ENCODE results near the gene LTBP2. TPM values are rescaled to one million over a fixed set of nuclear protein-coding genes. Genes with fewer than 3 reads are reported as not detected.

LTBP2 gene
- total RNA-seq, 1 experiment from 2014 or later: 1.5 TPM

DNA sequence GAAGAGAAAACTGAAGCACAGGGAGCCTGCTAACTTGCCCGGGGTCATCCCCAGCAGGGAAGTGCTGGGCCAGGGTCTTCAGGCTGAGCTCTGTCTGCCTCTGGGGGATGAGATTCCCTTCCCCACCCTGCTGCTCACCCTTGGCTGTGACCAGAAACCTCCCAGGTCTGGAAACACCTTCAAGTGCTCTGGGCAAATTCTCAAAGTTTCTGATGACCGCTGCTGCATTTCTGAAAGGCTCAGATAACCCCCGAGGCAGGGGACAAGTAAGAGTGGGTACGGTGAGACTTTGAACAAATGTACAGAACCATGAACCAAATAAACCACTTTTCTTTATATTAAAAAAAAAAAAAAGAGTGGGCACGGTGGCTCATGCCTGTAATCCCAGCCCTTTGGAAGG lies 41.3 kb downstream of the LTBP2 start:
- Histone ChIP-seq H3K4me1 (ENCODE audit: control insufficient read depth in 1 of 2, insufficient read depth in 2 of 2, low read length in 2 of 2) (peaks cover 51 to 95% of the 10 kb centered on the region in 2 experiments), H3K27ac (ENCODE audit: low read depth, low read length) (peak overlapping the region; percentile 77; the same call in 1 of the 2 replicates), H3K27me3 (ENCODE audit: insufficient read depth, low read length) (no peaks in the 10 kb centered on the region), H3K36me3 (ENCODE audit: control insufficient read depth in 1 of 2, insufficient read depth in 2 of 2, low read length in 2 of 2) (no peaks in the 10 kb centered on the region), H4K20me1 (ENCODE audit: insufficient read depth) (no peaks in the 10 kb centered on the region), H3K79me2 (ENCODE audit: insufficient read depth, low read length) (no peaks in the 10 kb centered on the region), H3K9me2 (ENCODE audit: insufficient read depth) (no peaks in the 10 kb centered on the region), H3K4me3 (replicated peaks in 1 of 2; ENCODE audit: low read depth in 1 of 2, low read length in 2 of 2) (no peak overlapping the region), H2AFZ (ENCODE audit: low read depth, low read length, poor library complexity, severe bottlenecking) (no peak overlapping the region), H3K9me3 (ENCODE audit: control insufficient read depth in 1 of 2, insufficient read depth in 1 of 2, low read depth in 1 of 2, low read length in 2 of 2) (no peaks in the 10 kb centered on the region), H3K9ac (ENCODE audit: low read length) (no peak overlapping the region), H3K4me2 (ENCODE audit: low read length) (peak overlapping the region; percentile 85; the same call in 1 of the 2 replicates)
- DNase-seq (ENCODE audit: low read depth, low spot score) (no peak), ATAC-seq (no peak)
- ChIA-PET POLR2A (no interaction called here), CTCF (interaction anchor here (2.0 to 3.6 kb wide), 2 partner anchors 39 kb away, joined by 5 to 19 read pairs; no protein-coding TSS in a partner anchor), RAD21 (ENCODE audit: low non-redundant PET in 1 of 2, low total read pairs in 2 of 2, uncharacterized antibody in 2 of 2, unreplicated experiment in 2 of 2) (no interaction called here)
- BruUV-seq (replicated peaks): no TSS peak
- intact Hi-C loops (cut with micrococcal nuclease): no loop called here
- TF ChIP-seq ZFX (IDR thresholded peaks at IDR 0.05) (no peak), CBX3 (IDR thresholded peaks at IDR 0.05; ENCODE audit: low read depth) (no peak), SIN3A (IDR thresholded peaks at IDR 0.05; ENCODE audit: low read depth) (no peak), YY1 (IDR thresholded peaks at IDR 0.05; ENCODE audit: extremely low read depth, insufficient replicate concordance, low read depth, low read length) (no peak), ELF1 (IDR thresholded peaks at IDR 0.05; ENCODE audit: borderline replicate concordance, low read depth) (no peak), POLR2A (IDR thresholded peaks at IDR 0.05; ENCODE audit: borderline replicate concordance, extremely low read depth, insufficient read depth, insufficient read length) (no peak), EGR1 (IDR thresholded peaks at IDR 0.05; ENCODE audit: low read depth) (no peak), EZH2 (IDR thresholded peaks at IDR 0.05) (no peak), TCF7L2 (IDR thresholded peaks at IDR 0.05; ENCODE audit: borderline replicate concordance, extremely low read depth, insufficient read depth, insufficient read length) (no peak), POLR2AphosphoS5 (IDR thresholded peaks at IDR 0.05; ENCODE audit: low read depth, low read length) (no peak), SRF (IDR thresholded peaks at IDR 0.05; ENCODE audit: low read depth) (no peak), FOSL1 (IDR thresholded peaks at IDR 0.05; ENCODE audit: low read depth) (no peak), SP1 (IDR thresholded peaks at IDR 0.05; ENCODE audit: low read depth) (no peak), CEBPB (IDR thresholded peaks at IDR 0.05; ENCODE audit: low read depth) (no peak), RAD21 (IDR thresholded peaks at IDR 0.05; ENCODE audit: low read depth) (no peak)
- TF ChIP-seq, protein P1, sequence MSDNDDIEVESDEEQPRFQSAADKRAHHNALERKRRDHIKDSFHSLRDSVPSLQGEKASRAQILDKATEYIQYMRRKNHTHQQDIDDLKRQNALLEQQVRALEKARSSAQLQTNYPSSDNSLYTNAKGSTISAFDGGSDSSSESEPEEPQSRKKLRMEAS (IDR thresholded peaks at IDR 0.05): no peak
- TF ChIP-seq, protein P2, sequence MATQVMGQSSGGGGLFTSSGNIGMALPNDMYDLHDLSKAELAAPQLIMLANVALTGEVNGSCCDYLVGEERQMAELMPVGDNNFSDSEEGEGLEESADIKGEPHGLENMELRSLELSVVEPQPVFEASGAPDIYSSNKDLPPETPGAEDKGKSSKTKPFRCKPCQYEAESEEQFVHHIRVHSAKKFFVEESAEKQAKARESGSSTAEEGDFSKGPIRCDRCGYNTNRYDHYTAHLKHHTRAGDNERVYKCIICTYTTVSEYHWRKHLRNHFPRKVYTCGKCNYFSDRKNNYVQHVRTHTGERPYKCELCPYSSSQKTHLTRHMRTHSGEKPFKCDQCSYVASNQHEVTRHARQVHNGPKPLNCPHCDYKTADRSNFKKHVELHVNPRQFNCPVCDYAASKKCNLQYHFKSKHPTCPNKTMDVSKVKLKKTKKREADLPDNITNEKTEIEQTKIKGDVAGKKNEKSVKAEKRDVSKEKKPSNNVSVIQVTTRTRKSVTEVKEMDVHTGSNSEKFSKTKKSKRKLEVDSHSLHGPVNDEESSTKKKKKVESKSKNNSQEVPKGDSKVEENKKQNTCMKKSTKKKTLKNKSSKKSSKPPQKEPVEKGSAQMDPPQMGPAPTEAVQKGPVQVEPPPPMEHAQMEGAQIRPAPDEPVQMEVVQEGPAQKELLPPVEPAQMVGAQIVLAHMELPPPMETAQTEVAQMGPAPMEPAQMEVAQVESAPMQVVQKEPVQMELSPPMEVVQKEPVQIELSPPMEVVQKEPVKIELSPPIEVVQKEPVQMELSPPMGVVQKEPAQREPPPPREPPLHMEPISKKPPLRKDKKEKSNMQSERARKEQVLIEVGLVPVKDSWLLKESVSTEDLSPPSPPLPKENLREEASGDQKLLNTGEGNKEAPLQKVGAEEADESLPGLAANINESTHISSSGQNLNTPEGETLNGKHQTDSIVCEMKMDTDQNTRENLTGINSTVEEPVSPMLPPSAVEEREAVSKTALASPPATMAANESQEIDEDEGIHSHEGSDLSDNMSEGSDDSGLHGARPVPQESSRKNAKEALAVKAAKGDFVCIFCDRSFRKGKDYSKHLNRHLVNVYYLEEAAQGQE (IDR thresholded peaks at IDR 0.05; ENCODE audit: low read depth): no peak
- TF ChIP-seq, protein P3, sequence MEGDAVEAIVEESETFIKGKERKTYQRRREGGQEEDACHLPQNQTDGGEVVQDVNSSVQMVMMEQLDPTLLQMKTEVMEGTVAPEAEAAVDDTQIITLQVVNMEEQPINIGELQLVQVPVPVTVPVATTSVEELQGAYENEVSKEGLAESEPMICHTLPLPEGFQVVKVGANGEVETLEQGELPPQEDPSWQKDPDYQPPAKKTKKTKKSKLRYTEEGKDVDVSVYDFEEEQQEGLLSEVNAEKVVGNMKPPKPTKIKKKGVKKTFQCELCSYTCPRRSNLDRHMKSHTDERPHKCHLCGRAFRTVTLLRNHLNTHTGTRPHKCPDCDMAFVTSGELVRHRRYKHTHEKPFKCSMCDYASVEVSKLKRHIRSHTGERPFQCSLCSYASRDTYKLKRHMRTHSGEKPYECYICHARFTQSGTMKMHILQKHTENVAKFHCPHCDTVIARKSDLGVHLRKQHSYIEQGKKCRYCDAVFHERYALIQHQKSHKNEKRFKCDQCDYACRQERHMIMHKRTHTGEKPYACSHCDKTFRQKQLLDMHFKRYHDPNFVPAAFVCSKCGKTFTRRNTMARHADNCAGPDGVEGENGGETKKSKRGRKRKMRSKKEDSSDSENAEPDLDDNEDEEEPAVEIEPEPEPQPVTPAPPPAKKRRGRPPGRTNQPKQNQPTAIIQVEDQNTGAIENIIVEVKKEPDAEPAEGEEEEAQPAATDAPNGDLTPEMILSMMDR (IDR thresholded peaks at IDR 0.05 in 2 of 3, conservative IDR thresholded peaks at IDR 0.05 in 1 of 3; ENCODE audit: borderline replicate concordance in 1 of 3, insufficient read depth in 1 of 3, low read depth in 2 of 3, low read length in 2 of 3): no peak
- TF ChIP-seq, protein P4, sequence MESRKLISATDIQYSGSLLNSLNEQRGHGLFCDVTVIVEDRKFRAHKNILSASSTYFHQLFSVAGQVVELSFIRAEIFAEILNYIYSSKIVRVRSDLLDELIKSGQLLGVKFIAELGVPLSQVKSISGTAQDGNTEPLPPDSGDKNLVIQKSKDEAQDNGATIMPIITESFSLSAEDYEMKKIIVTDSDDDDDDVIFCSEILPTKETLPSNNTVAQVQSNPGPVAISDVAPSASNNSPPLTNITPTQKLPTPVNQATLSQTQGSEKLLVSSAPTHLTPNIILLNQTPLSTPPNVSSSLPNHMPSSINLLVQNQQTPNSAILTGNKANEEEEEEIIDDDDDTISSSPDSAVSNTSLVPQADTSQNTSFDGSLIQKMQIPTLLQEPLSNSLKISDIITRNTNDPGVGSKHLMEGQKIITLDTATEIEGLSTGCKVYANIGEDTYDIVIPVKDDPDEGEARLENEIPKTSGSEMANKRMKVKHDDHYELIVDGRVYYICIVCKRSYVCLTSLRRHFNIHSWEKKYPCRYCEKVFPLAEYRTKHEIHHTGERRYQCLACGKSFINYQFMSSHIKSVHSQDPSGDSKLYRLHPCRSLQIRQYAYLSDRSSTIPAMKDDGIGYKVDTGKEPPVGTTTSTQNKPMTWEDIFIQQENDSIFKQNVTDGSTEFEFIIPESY (IDR thresholded peaks at IDR 0.05; ENCODE audit: extremely low read depth, insufficient replicate concordance, low read length): no peak
- TF ChIP-seq, protein P5, sequence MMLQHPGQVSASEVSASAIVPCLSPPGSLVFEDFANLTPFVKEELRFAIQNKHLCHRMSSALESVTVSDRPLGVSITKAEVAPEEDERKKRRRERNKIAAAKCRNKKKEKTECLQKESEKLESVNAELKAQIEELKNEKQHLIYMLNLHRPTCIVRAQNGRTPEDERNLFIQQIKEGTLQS (IDR thresholded peaks at IDR 0.05): no peak
